ENCODE measurements around the gene PDZD2.

PDZD2 gene

GRCh38 chr5:31983851-31984250 lies 344.9 kb downstream of the PDZD2 start:
- TF ChIP-seq CTCF (IDR thresholded peaks at IDR 0.05) (no peak), ZFX (IDR thresholded peaks at IDR 0.05; ENCODE audit: borderline replicate concordance) (no peak)
- no peak overlapping the region for H3K27ac ChIP-seq

DNA sequence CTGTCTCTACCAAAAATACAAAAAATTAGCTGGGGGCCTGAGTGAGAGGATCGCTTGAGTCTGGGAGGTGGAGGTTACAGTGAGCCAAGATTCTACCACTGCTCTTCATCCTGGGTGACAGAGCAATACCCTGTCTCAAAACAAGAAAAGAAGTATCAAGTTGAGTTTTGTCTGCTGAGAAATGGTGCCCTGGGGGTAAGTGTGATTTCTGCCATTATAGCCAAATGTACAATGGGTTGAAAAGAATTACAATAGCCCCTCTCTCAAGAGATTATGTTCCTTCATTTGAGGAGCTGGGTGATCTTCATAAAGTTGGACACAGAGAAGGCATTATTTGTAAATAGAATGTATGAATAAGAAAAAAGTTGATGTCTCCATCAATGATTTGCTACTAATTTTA lies 345.8 kb downstream of the PDZD2 start:
- H3K27ac ChIP-seq: no peak overlapping the region
- TF ChIP-seq ZFX (IDR thresholded peaks at IDR 0.05; ENCODE audit: borderline replicate concordance): no peak
- no peak for TF ChIP-seq CTCF (IDR thresholded peaks at IDR 0.05)

DNA sequence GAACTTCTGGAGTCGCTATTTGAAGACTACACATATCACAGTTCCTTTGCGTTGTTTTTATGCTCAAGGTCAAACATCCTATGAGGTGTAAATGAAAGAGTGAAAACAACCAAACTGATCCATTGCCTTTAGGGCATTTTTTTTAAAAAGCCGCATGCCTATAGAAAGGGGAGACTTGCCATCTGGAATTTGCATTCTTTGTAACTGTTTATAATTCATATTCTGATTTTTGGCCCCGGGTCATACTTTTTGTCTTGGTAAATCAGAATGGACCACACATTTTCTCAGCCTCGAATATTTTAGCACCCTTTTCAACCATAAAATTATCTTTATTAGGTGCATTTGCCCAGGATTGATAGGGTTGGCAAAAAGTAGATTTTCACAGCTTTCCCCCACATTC lies 347.2 kb downstream of the PDZD2 start:
- no peak overlapping the region for H3K27ac ChIP-seq
- TF ChIP-seq CTCF (IDR thresholded peaks at IDR 0.05): no peak
- no peak for TF ChIP-seq ZFX (IDR thresholded peaks at IDR 0.05; ENCODE audit: borderline replicate concordance)

GRCh38 chr5:31987985-31988710 lies 349.2 kb downstream of the PDZD2 start:
- TF ChIP-seq CTCF (IDR thresholded peaks at IDR 0.05) (no peak), ZFX (IDR thresholded peaks at IDR 0.05; ENCODE audit: borderline replicate concordance) (no peak)
- H3K27ac ChIP-seq: no peak overlapping the region

- TF ChIP-seq ZFX (IDR thresholded peaks at IDR 0.05; ENCODE audit: borderline replicate concordance) (no peak), CTCF (IDR thresholded peaks at IDR 0.05) (no peak)
- H3K27ac ChIP-seq: no peak overlapping the region
These were observed 351.2 kb downstream of the PDZD2 start for GRCh38 chr5:31990081-31990650.

- TF ChIP-seq CTCF (IDR thresholded peaks at IDR 0.05): no peak
- no peak for TF ChIP-seq ZFX (IDR thresholded peaks at IDR 0.05; ENCODE audit: borderline replicate concordance)
- H3K27ac ChIP-seq: no peak overlapping the region
These were observed 351.8 kb downstream of the PDZD2 start for GRCh38 chr5:31990701-31991110.

DNA sequence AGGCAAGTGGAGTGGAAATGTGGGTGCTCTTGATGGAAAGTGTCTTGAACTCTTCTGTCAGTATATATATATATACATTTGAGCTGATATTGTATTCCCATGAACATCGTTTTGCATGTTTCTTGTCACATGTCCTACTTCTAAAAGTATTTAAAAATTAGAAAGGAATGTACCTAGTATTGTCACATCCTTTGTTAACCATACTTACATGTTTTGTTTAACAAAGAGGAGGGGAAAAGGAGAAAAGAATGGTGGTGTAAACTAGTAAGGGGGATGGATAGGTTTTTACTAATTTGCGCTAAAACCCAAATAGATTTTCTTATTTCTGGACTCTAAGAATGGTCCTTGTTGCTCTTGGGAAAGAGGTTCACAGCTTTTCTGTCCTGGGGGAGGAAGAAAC lies 353.4 kb downstream of the PDZD2 start:
- TF ChIP-seq CTCF (IDR thresholded peaks at IDR 0.05) (no peak), ZFX (IDR thresholded peaks at IDR 0.05; ENCODE audit: borderline replicate concordance) (no peak)
- no peak overlapping the region for H3K27ac ChIP-seq

All from 22Rv1 (cell line).